AG10803 (cell line): Measurements from ENCODE around the gene AK1.
A peak's percentile ranks its signal among the peaks of the same experiment; 100 is the strongest.

Source experiments
- DNase-seq: peaks from one replicate; pipeline ENCODE4 v3.0.0; 2010; ENCODE audit warnings: low read depth
- H3K4me3 ChIP-seq: 2 replicates; pipeline ENCODE4 v1.5.1; 2011; ENCODE audit warnings: mild to moderate bottlenecking, low read length, control low read depth
- TF ChIP-seq, protein P1 (sequence below): conservative IDR thresholded peaks from 2 replicates; pipeline ENCODE4 v1.5.1; 2011; ENCODE audit warnings: mild to moderate bottlenecking, low read length, control low read depth, inconsistent platforms

The AK1 gene

DNA sequence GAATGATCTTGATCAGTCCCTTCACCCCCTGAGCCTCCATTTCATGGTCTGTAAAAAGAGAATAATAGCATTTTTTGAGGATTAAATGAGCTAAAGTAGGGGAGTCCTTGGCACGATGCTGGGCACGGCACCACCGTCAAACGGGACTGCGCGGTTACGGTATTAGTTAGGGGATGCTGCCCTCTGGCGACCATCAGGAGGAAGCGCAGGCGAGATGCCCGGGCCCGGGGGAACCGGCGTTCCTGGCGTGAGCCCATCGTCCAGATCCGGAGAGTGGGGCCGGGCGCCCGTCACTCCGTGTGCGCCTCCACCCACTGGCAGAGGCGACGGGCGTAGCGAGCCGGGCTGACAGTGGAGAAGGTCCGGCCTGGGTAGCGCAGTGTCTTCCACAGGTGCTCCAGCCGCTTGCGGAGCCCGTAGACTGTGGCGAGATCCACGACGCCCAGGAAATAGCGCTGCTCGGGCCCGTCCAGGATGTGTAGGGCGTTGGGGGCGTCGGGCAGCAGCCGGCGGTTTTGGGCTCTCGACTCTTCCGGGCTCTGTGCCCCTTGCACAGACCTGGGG is 44.2 kb upstream of the AK1 start:
- peak overlapping the region; percentile 51 for H3K4me3 ChIP-seq
- TF ChIP-seq, protein P1, sequence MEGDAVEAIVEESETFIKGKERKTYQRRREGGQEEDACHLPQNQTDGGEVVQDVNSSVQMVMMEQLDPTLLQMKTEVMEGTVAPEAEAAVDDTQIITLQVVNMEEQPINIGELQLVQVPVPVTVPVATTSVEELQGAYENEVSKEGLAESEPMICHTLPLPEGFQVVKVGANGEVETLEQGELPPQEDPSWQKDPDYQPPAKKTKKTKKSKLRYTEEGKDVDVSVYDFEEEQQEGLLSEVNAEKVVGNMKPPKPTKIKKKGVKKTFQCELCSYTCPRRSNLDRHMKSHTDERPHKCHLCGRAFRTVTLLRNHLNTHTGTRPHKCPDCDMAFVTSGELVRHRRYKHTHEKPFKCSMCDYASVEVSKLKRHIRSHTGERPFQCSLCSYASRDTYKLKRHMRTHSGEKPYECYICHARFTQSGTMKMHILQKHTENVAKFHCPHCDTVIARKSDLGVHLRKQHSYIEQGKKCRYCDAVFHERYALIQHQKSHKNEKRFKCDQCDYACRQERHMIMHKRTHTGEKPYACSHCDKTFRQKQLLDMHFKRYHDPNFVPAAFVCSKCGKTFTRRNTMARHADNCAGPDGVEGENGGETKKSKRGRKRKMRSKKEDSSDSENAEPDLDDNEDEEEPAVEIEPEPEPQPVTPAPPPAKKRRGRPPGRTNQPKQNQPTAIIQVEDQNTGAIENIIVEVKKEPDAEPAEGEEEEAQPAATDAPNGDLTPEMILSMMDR = peak; percentile 77
- no peak for DNase-seq

DNA sequence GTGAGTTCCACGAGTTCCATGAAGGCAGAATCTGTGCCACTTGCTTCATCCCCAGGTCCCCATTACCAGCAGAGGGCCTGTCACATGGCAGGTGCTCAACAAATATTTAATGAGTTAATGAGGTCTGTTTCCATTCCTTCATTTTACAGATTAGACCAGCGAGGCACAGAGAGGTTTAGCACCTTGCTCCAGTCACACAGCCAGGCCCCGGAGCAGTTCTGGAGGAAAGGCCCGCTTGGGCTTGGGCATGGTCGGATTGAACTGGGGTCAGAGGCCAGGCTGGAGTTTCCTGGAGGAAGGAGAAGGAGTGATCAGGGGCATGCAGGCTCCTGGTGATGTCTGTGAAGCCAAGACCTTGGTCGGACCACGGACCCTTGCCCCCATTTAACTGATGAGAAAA is 43.3 kb upstream of the AK1 start:
- TF ChIP-seq, protein P1 = no peak
- no peak overlapping the region for H3K4me3 ChIP-seq
- no peak for DNase-seq

DNA sequence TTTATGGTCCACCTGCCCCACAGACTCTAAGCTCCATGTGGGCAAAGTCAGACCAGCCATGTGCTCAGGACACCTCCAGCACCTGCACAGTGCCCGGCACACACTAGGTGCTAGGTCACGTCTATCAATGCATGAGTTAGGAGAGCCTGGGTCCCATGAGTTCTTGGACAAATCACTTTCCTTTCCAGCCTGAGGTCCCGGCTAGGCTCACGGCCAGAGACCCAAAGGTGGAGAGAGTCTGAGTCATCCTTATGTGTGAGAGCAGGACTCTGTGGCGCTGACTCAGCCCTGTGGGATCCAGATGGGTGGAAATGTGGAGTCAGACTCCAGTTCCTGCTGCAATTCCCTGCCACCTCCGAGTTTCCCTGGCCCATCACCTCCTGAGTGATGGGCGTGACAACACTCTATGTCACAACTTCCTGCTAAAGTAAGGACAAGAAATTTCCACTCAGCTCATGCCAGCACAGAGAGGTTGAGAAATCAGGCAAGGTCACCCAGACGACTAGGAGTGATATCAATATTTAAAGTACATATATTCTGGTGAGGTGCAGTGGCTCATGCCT is 41.9 kb upstream of the AK1 start:
- DNase-seq = peak; percentile 100
- TF ChIP-seq, protein P1 = no peak
- no peak overlapping the region for H3K4me3 ChIP-seq

DNA sequence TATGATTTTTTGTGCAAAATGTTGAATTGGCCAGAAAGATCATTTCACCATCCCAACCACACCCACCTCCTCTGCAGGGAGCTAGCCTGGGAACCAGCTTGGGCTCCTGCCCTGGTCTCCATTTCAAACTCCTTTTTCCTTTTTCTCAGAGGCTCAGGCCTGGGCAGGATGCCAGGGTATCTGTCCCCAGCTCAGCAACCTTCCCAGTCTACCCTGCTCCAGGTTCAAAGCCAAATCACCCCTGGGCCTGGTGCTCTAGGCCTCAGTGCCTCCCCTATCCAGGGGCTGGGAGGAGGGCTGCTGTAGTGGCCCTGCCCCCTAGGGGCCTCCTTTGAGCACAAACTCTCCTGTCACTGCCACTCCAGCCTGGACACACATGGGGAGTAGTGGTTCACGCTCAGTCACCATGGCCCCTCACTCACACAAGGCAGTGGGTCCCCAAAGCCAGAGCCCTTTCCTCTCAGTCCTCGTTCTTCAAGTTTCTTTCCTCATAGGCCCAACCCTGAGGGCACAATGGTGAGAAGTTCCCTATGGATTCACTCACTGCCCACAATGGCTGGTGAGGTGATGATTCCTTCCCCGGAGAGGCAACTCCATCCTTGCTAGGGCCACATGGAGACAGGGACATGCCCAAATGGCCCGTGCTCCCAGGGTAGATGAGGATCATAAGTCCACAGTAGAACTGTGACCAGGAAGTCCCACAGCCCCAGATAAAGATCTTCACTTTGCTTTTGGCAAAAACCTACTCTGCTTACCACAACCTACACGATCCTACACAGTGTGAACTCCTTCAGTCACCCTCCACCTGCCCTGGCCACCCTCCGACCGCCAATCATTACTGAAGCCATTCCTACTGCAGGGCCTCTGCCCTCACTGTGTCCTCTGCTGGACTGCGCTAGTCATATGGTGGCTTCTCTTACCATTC is 41.0 kb upstream of the AK1 start:
- TF ChIP-seq, protein P1 = 0 out of 2 replicates have a peak, but pooled peaks have one; percentile 5
- H3K4me3 ChIP-seq = no peak overlapping the region
- peak; percentile 55 for DNase-seq

DNA sequence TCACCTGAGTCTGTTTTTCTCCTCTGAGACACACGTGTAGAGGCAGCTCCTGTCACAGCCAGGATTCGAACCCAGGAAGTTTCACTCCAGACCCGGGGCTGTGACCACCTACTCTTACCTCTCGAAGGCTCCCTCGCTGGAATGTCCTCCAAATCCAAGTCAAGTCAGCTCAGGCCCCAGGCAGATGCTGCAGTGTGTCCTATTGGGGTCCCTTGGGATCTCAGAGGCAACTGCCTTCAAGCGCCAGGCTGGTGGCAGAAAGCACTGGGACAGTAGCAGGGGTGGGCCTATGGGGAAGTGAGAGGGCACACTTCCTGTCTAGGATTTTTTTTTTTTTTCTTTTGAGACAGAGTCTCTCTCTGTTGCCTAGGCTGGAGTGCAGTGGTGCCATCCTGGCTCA is 40.1 kb upstream of the AK1 start:
- DNase-seq = no peak
- no peak overlapping the region for H3K4me3 ChIP-seq
- TF ChIP-seq, protein P1 = no peak

DNA sequence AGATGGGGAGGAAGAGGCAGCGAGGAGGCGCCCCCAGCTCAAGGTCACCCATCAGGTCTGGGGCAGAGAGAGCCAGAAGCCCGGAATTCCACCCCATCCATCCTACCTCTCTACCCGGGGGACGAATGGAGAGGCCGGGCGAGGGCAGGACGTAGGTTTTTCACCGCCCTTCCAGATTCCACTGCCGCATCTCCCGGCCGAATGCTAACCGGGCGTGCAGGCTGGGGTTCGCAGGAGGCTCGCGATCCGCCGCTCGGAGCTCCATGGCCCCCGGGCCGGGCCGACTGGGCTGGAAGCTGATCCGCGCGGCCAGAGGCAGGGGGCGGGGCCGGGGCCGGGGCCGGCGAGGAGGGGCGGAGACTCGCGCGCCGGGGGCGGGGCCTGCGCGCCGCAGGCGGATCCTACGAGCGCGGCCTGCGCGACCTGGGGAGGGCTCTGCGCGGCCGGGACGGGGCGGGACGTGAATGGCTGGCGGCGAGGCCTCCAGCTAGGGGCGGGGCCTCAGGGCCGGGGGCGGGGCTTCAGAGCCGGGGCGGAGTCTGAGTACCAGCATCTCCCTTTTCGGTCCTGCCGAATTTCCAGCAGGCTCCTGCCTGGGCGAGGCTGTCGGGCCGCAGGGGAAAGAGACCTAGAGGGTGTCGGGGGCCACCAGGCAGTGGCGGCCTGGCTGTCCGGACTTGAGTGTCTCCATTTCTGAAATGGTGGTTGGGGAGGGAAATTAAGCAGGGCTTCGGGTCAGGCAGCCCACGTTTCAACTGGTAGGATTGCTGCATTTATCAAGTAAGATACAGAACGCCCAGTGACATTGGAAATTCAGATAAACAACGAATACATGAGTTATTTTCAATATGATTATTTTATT is 39.5 kb upstream of the AK1 start, which contains the start of gene ST6GALNAC4:
ST6GALNAC4 (minus strand) TSS at position 322 of the 862 bp plus-strand sequence. CDS start 622 bp downstream, outside the sequence.
- H3K4me3 ChIP-seq = peak within 1 kb of the TSS; percentile 80
- peak; percentile 90 for DNase-seq
- TF ChIP-seq, protein P1 = no peak
